HepG2 (cell line): Measurements from ENCODE around the gene CCN2. TPM values are rescaled to one million over a fixed set of nuclear protein-coding genes. Genes with fewer than 3 reads are reported as not detected.
A peak's percentile ranks its signal among the peaks of the same experiment; 100 is the strongest.

ENCODE experiments used
- CENPX ChIP-seq: sonication (generic); formaldehyde crosslinking; IDR thresholded peaks from 2 replicates; pipeline ENCODE4 v1.9.0; 2021; ENCODE audit warnings: mild to moderate bottlenecking, missing genetic modification reagents, moderate library complexity
- CHCHD3 ChIP-seq: sonication (generic); formaldehyde crosslinking; IDR thresholded peaks from 2 replicates; pipeline ENCODE4 v1.8.0; 2022; ENCODE audit warnings: mild to moderate bottlenecking, missing genetic modification reagents, moderate library complexity
- HOXA7 ChIP-seq: sonication (generic); formaldehyde crosslinking; IDR thresholded peaks from 2 replicates; pipeline ENCODE4 v1.8.1; 2022; ENCODE audit warnings: mild to moderate bottlenecking, missing genetic modification reagents, moderate library complexity
- LCORL ChIP-seq, 2 experiments: fragments of 450-650 bp in 1 of 2; sonication (generic) in 1 of 2; formaldehyde crosslinking in 1 of 2; IDR thresholded peaks; 2 replicates each; pipeline versions ENCODE4 v1.5.0 to v1.6.1; 2017 to 2020; ENCODE audit warnings: antibody characterized with exemption in 1 of 2, missing genetic modification reagents in 1 of 2
- MIER2 ChIP-seq: IDR thresholded peaks from 2 replicates; pipeline ENCODE4 v1.6.1; 2016; ENCODE audit warnings: missing biosample characterization, missing genetic modification reagents
- RXRB ChIP-seq: IDR thresholded peaks from 2 replicates; pipeline ENCODE4 v1.6.1; 2016; ENCODE audit warnings: borderline replicate concordance, missing genetic modification reagents, missing compliant biosample characterization
- SMAD3 ChIP-seq: sonication (generic); formaldehyde crosslinking; IDR thresholded peaks from 2 replicates; pipeline ENCODE4 v1.4.0; 2020; ENCODE audit warnings: missing genetic modification reagents
- SYNCRIP ChIP-seq: fragments of 200-400 bp; formaldehyde crosslinking; IDR thresholded peaks from 2 replicates; pipeline ENCODE4 v1.6.1; 2018; ENCODE audit warnings: mild to moderate bottlenecking, low read depth, low read length; ENCODE audit not compliant: insufficient read depth
- THYN1 ChIP-seq: sonication (generic); formaldehyde crosslinking; IDR thresholded peaks from 2 replicates; pipeline ENCODE4 v1.8.1; 2023; ENCODE audit warnings: low read depth, mild to moderate bottlenecking, moderate library complexity, missing genetic modification reagents, borderline replicate concordance
- TRIM24 ChIP-seq: sonication (generic); formaldehyde crosslinking; IDR thresholded peaks from 2 replicates; pipeline ENCODE4 v1.8.0; 2022; ENCODE audit warnings: mild to moderate bottlenecking, missing genetic modification reagents
- ZNF335 ChIP-seq: sonication (generic); formaldehyde crosslinking; IDR thresholded peaks from 2 replicates; pipeline ENCODE4 v1.4.0; 2020; ENCODE audit warnings: missing genetic modification reagents
- ZNF44 ChIP-seq: sonication (generic); formaldehyde crosslinking; IDR thresholded peaks from 2 replicates; pipeline ENCODE4 v1.5.1; 2020; ENCODE audit warnings: mild to moderate bottlenecking, missing genetic modification reagents
- ZNF468 ChIP-seq: sonication (generic); formaldehyde crosslinking; IDR thresholded peaks from 2 replicates; pipeline ENCODE4 v1.8.0; 2022; ENCODE audit warnings: mild to moderate bottlenecking, moderate library complexity, missing genetic modification reagents
- ZNF558 ChIP-seq: sonication (generic); formaldehyde crosslinking; IDR thresholded peaks from 2 replicates; pipeline ENCODE4 v1.9.0; 2022; ENCODE audit warnings: mild to moderate bottlenecking, missing genetic modification reagents, borderline replicate concordance
- ZNF644 ChIP-seq: IDR thresholded peaks from 2 replicates; pipeline ENCODE4 v1.6.1; 2016; ENCODE audit warnings: low read depth
- ZNF660 ChIP-seq: sonication (generic); formaldehyde crosslinking; IDR thresholded peaks from 2 replicates; pipeline ENCODE4 v1.5.1; 2020; ENCODE audit warnings: mild to moderate bottlenecking, low read depth, missing genetic modification reagents, borderline replicate concordance
- ZNF674 ChIP-seq: sonication (generic); formaldehyde crosslinking; IDR thresholded peaks from 2 replicates; pipeline ENCODE4 v1.5.0; 2020; ENCODE audit warnings: low read depth, mild to moderate bottlenecking, missing genetic modification reagents
- ZNF777 ChIP-seq: sonication (generic); formaldehyde crosslinking; IDR thresholded peaks from 2 replicates; pipeline ENCODE4 v1.4.0; 2020; ENCODE audit warnings: missing genetic modification reagents
- polyA plus RNA-seq, 8 experiments: library from polyadenylated mRNA; depleted of rRNA in 3 of 8; stranded (reverse) in 7 of 8; unstranded in 1 of 8; fragments of >200 nt; fragmentation: Illumina TruSeq in 4 of 8; extraction: Trizol in 4 of 8; gene quantifications; 2 replicates each; pipeline versions ENCODE4 v1.2.1 to v1.2.3, GENCODE V29; 2011 to 2016; ENCODE audit warnings: low read depth in 4 of 8, missing spikeins in 1 of 8, mixed read lengths in 1 of 8; ENCODE audit not compliant: insufficient read depth in 1 of 8
- total RNA-seq, 5 experiments: library from RNA; depleted of rRNA; stranded (reverse); fragments of >200 nt; fragmentation: Illumina TruSeq; extraction: Trizol; gene quantifications; 2 replicates each; pipeline ENCODE4 v1.2.3, GENCODE V29; 2016; ENCODE audit warnings: low read depth in 1 of 5
- TF ChIP-seq, protein P1 (sequence below): sonication (generic); formaldehyde crosslinking; IDR thresholded peaks from 2 replicates; pipeline ENCODE4 v1.4.0; 2020; ENCODE audit warnings: mild to moderate bottlenecking, missing genetic modification reagents
- TF ChIP-seq, protein P2 (sequence below): sonication (generic); formaldehyde crosslinking; IDR thresholded peaks from 2 replicates; pipeline ENCODE4 v1.4.0; 2020; ENCODE audit warnings: missing genetic modification reagents, borderline replicate concordance
- TF ChIP-seq, protein P3 (sequence below): sonication (generic); formaldehyde crosslinking; IDR thresholded peaks from 2 replicates; pipeline ENCODE4 v1.8.0; 2022; ENCODE audit warnings: low read depth, missing genetic modification reagents
- TF ChIP-seq, protein P4 (sequence below): IDR thresholded peaks from 2 replicates; pipeline ENCODE4 v1.6.1; 2018; ENCODE audit warnings: missing genetic modification reagents

The CCN2 gene
- total and polyA plus RNA-seq, 2 of the 13 experiments (the other 11 are each of a cell fraction or from before 2014, with no cell fraction given) = 34.7 to 316 TPM

DNA sequence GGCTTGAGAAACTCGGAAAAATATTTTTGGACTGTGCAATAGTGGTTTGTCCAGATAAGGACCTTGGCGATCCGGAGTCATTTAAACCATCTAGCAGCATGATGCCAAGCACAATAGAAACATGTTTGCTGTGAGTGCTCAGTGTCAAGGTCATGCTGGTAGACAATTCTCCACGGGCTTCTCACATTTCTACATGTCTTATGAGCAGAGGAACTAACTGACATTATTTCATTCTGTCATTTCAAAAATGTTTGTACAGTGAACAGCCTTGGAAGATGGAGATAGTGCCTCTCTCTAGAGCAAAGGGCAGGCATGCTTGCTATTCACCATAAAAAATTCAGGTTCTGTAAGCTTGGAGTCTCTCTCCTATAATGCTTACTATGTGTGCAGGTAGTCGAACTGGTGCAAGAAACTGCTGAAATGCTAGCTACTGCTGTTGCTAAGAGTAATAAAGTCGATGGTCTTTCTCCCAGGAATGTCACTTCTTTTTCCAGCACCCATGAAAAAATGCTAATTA is 25.4 kb upstream of the CCN2 start (continued):
- no peak for TF ChIP-seq THYN1 (CRISPR knock-in tag)
- TF ChIP-seq CHCHD3 (CRISPR knock-in tag) = no peak
- TF ChIP-seq ZNF777 (CRISPR knock-in tag) = no peak
- TF ChIP-seq ZNF468 (CRISPR knock-in tag) = no peak
- no peak for TF ChIP-seq LCORL (IDR thresholded peaks at IDR 0.05)
- TF ChIP-seq LCORL (CRISPR knock-in tag; IDR thresholded peaks at IDR 0.05) = 0 out of 2 replicates have a peak, but pooled peaks have one; percentile 21
- peak; percentile 53; the same call in 1 of the 2 replicates for TF ChIP-seq ZNF335 (CRISPR knock-in tag)
- peak; percentile 84 for TF ChIP-seq ZNF644 (CRISPR knock-in tag)
- TF ChIP-seq, protein P1, sequence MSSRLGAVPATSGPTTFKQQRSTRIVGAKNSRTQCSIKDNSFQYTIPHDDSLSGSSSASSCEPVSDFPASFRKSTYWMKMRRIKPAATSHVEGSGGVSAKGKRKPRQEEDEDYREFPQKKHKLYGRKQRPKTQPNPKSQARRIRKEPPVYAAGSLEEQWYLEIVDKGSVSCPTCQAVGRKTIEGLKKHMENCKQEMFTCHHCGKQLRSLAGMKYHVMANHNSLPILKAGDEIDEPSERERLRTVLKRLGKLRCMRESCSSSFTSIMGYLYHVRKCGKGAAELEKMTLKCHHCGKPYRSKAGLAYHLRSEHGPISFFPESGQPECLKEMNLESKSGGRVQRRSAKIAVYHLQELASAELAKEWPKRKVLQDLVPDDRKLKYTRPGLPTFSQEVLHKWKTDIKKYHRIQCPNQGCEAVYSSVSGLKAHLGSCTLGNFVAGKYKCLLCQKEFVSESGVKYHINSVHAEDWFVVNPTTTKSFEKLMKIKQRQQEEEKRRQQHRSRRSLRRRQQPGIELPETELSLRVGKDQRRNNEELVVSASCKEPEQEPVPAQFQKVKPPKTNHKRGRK (CRISPR knock-in tag) = no peak
- no peak for TF ChIP-seq HOXA7 (CRISPR knock-in tag)
- peak; percentile 62; the same call in 1 of the 2 replicates for TF ChIP-seq SMAD3 (CRISPR knock-in tag)
- TF ChIP-seq, protein P2, sequence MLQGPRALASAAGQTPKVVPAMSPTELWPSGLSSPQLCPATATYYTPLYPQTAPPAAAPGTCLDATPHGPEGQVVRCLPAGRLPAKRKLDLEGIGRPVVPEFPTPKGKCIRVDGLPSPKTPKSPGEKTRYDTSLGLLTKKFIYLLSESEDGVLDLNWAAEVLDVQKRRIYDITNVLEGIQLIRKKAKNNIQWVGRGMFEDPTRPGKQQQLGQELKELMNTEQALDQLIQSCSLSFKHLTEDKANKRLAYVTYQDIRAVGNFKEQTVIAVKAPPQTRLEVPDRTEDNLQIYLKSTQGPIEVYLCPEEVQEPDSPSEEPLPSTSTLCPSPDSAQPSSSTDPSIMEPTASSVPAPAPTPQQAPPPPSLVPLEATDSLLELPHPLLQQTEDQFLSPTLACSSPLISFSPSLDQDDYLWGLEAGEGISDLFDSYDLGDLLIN (CRISPR knock-in tag) = no peak
- TF ChIP-seq CENPX = no peak
- no peak for TF ChIP-seq ZNF674
- TF ChIP-seq, protein P3, sequence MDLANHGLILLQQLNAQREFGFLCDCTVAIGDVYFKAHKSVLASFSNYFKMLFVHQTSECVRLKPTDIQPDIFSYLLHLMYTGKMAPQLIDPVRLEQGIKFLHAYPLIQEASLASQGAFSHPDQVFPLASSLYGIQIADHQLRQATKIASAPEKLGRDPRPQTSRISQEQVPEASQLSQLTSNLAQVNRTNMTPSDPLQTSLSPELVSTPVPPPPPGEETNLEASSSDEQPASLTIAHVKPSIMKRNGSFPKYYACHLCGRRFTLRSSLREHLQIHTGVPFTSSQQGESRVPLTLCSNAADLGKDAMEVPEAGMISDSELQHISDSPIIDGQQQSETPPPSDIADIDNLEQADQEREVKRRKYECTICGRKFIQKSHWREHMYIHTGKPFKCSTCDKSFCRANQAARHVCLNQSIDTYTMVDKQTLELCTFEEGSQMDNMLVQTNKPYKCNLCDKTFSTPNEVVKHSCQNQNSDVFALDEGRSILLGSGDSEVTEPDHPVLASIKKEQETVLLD (CRISPR knock-in tag) = no peak
- TF ChIP-seq TRIM24 = no peak
- TF ChIP-seq SYNCRIP = no peak
- peak; percentile 97 for TF ChIP-seq RXRB (CRISPR knock-in tag)
- no peak for TF ChIP-seq ZNF44
- peak; percentile 45; the same call in 1 of the 2 replicates for TF ChIP-seq MIER2 (CRISPR knock-in tag)
- no peak for TF ChIP-seq ZNF558 (CRISPR knock-in tag)
- TF ChIP-seq, protein P4, sequence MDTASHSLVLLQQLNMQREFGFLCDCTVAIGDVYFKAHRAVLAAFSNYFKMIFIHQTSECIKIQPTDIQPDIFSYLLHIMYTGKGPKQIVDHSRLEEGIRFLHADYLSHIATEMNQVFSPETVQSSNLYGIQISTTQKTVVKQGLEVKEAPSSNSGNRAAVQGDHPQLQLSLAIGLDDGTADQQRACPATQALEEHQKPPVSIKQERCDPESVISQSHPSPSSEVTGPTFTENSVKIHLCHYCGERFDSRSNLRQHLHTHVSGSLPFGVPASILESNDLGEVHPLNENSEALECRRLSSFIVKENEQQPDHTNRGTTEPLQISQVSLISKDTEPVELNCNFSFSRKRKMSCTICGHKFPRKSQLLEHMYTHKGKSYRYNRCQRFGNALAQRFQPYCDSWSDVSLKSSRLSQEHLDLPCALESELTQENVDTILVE = peak; percentile 41
- no peak for TF ChIP-seq ZNF660
